ENCODE results near the gene TTC32.

- TF ChIP-seq USF1 (CRISPR knock-in tag; IDR thresholded peaks at IDR 0.05): no peak
- TF ChIP-seq GABPB1 (CRISPR knock-in tag; IDR thresholded peaks at IDR 0.05): no peak
- no peak for TF ChIP-seq CTCF (IDR thresholded peaks at IDR 0.05)
- no peak for TF ChIP-seq JUN (CRISPR knock-in tag; IDR thresholded peaks at IDR 0.05)
- TF ChIP-seq MYBL2 (CRISPR knock-in tag; IDR thresholded peaks at IDR 0.05): no peak
- TF ChIP-seq NFE2L1 (CRISPR knock-in tag; IDR thresholded peaks at IDR 0.05): no peak
- no peak for TF ChIP-seq ZNF138 (CRISPR knock-in tag; conservative IDR thresholded peaks at IDR 0.05)
- no peak for TF ChIP-seq ERG (CRISPR knock-in tag; IDR thresholded peaks at IDR 0.05)
- no peak for TF ChIP-seq IRF1 (CRISPR knock-in tag; IDR thresholded peaks at IDR 0.05)
- no peak for TF ChIP-seq JAZF1 (CRISPR knock-in tag; IDR thresholded peaks at IDR 0.05)
Measured at GRCh38 chr2:19848952-19849351, 52.8 kb downstream of the TTC32 start.
